ENCODE data around the gene KRTAP4-11.
"Not testable (repeated sequence)": the region's sequence is repeated elsewhere in the genome, so short reads cannot be mapped to it uniquely, and the experiment has no call there.

Gene KRTAP4-11

DNA sequence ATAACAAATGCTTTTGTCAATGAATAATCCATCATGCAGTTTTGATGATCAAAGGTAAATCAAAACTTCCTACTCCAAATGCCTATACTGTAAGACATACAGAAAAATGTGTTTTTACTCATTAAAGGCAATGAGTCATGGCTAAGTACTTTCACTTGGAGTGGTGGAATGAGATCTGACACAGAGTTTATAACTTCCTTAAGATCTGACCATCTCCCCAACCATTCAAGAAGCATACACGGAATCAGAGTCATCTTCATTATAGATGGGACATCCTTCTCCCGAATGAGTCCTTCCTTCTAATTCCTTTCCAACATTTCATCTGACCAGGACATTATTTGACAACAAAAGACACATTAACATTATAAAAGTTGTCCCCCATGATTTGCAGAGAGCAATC lies 34.7 kb downstream of the KRTAP4-11 start:
- not testable (repeated sequence) for FAIRE-seq

DNA sequence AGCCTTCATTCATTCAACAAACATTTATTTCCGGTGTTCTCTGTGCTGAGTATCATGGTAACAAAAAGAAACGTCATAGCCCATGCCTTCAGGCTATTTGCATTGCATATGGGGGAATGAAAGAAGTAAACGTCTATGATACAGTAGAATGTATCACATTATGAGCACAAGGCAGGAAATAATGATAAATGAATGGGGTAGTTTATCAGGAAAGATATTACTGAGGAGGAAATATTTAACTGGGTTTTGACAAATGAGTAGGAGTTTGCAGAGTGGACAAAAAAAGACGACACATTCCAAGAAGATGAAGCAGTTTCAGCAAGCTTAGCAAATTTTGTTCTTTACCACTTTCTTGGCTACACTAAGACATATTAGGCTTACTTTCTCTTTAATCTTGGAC lies 35.5 kb downstream of the KRTAP4-11 start:
- no peak for FAIRE-seq

DNA sequence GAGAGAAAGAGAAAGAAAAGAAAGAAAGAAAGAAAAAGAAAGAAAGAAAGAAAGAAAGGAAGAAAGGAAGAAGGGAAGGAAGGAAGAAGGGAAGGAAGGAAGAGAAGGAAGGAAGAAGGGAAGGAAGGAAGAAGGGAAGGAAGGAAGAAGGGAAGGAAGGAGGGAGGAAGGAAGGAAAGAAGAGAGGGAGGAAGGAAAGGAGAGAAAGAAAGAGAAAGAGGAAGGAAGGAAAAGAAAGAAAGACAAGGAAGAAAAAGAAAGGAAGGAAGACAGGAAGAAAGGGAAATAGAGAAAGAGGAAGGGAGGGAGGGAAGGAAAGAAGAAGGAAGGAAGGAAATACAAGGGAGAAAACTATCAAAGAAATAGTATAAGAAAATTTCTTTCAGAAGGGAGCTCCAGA lies 41.4 kb downstream of the KRTAP4-11 start:
- FAIRE-seq: no peak

DNA sequence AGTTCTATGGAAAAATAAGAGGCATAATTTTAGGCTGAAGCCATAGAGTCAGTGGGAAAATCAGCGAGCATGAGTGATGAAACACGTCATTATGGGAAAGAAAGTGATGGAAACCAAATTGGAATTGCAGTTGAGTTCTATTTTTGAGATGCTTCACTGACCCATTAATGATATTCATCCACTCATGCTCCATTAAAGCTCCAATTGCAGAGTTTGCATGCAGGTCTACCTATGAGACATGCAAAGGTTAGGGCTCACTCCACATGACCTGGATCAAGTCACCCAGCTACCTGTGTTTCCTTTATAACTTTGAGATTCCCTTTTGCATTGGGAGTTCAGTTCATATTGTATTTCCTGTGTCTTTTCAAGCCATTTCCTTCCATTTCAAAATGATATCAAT lies 44.5 kb downstream of the KRTAP4-11 start:
- FAIRE-seq: no peak

DNA sequence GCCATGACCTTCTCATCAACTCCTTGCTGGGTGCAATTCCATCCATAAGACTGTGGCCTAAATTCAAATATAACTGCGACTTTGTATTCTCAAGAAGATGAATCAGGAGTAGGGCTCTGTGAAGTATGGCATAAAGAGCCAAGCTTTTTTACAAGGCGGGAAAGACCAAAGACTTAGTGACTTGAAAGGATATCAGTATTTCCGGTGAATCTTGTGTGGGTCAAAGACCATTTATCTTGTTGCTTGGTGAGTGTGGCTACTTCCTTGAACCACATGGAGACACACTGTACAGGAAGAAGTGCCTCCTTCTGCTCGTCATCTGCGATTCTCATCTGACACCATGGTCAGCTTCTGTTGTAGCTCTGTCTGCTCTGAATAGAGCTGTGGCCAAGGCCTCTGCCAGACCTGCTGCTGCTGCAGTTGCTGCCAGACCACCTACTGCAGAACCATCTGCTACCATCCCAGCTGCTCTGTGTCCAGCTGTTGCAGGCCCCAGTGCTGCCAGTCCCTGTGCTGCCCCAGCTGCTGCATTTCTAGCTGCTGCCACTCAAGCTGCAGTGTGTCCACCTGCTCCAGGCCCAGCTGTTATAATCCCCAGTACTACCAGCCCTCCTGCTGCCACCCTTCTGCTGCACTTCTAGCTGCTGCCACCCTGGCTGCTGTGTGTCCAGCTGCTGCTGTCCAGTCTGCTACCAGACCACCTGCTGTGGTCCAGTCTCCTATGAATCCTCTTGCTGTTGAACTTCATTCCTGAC lies 46.4 kb downstream of the KRTAP4-11 start:
- FAIRE-seq: no peak

DNA sequence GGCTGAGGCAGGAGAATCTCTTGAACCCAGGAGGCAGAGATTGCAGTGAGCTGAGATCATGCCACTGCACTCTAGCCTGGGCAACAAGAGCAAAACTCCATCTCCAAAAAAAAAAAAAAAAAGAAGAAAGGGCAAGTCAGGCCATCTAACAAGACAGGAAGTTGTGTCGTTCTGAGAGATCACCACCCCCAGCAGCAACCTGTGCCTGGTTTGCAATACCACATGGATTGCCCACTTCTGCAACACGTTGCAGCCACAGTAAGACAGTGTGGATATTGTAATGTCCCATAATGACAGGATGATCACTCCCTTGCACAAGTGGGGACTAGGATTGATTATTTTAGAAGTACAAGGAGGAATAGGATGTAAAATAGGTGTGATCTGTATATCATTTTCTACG lies 49.1 kb downstream of the KRTAP4-11 start:
- no peak for FAIRE-seq

DNA sequence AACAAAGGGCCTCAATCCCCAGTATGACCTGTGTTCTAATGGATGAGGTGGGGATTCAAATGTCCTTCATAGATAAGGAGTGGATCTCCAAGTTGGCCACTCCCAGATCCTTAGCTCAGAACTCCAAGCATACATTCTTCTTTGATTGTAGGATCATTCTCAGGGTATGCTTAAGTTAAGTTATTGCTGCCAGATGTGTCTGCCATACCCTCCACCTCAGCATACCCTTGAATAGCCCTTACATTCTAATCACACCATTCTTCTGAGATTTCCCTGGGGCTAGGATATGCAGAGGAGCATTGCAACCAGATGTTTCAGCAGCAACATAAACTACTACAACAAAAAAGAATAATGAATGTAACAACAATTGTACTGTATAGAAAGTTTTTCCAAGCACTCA lies 50.9 kb downstream of the KRTAP4-11 start:
- no peak for FAIRE-seq
